GM12875 (cell line): ENCODE results near the gene PDLIM5.
A peak's percentile ranks its signal among the peaks of the same experiment; 100 is the strongest.

ENCODE experiments used
- H3K4me3 ChIP-seq: one replicate; pipeline ENCODE4 v1.5.1; 2011; ENCODE audit warnings: low read depth, low read length, control low read depth
- TF ChIP-seq, protein P1 (sequence below): IDR thresholded peaks from 2 replicates; pipeline ENCODE4 v1.5.1; 2011; ENCODE audit warnings: low read depth, mild to moderate bottlenecking, control low read depth, inconsistent platforms, low read length, moderate library complexity, borderline replicate concordance; ENCODE audit not compliant: insufficient read depth

PDLIM5 gene

DNA sequence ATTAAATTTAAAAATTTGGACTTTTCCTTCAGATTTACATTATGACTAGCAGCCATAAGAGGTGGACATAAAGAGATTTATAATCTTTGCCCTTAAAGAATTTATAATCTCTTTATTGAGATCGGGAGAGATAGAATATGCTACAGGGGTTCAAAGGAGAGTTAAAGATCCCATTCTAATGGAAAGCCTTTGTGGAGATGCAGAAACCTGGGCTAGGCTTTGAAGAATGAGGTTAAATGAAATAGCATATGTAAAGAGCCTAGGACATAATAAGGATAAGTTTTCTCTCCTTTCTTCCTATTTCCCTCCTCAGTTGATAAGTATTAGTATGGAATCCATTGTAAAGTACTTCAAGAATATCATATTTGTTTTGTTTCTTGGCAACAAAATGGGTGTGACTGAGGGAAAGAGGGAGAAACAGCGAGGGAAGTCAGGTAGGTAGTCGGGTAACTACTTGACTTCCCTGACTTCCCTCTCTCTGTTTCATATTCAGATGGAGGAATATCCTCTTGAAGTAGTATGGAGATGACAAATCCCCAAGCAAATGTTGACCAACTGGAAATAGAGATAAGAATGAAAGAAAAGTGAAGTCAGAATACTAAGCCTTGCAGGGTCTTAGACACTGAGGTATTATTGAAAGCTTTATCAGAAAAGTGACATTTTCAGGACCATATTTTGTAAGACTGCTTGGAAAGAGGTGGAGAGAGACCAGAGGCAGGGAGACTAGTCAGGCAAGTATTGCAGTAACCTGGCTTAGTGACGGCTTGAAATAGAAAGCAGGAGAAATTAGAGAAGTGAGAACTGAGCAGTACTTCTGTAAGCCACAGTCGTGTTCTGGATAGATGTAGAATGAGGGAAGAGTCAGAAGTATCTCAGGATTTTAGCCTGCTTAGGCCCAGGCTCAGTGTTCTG is 82.9 kb downstream of the PDLIM5 start:
- TF ChIP-seq, protein P1, sequence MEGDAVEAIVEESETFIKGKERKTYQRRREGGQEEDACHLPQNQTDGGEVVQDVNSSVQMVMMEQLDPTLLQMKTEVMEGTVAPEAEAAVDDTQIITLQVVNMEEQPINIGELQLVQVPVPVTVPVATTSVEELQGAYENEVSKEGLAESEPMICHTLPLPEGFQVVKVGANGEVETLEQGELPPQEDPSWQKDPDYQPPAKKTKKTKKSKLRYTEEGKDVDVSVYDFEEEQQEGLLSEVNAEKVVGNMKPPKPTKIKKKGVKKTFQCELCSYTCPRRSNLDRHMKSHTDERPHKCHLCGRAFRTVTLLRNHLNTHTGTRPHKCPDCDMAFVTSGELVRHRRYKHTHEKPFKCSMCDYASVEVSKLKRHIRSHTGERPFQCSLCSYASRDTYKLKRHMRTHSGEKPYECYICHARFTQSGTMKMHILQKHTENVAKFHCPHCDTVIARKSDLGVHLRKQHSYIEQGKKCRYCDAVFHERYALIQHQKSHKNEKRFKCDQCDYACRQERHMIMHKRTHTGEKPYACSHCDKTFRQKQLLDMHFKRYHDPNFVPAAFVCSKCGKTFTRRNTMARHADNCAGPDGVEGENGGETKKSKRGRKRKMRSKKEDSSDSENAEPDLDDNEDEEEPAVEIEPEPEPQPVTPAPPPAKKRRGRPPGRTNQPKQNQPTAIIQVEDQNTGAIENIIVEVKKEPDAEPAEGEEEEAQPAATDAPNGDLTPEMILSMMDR = no peak
- H3K4me3 ChIP-seq = peak overlapping the region; percentile 18

DNA sequence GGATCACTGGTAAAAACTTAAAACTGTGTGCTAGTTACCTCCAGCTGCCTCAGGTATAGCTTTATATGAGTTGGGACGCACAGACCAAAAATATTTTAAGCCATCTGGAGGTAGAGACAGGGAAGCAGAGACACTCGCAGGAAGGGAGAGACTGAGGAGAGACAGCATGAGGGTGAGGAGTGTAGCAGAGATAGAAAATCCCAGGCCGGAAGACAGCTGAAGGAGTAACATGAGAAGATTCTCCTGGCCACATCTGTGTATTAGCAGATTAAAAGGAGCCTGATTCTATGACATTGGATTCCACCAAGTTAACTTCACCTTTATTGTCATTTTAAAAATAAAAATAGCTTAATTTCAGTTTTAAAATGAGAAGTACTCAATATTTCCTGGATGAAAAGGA is 84.3 kb downstream of the PDLIM5 start:
- H3K4me3 ChIP-seq = no peak overlapping the region
- TF ChIP-seq, protein P1 = no peak

DNA sequence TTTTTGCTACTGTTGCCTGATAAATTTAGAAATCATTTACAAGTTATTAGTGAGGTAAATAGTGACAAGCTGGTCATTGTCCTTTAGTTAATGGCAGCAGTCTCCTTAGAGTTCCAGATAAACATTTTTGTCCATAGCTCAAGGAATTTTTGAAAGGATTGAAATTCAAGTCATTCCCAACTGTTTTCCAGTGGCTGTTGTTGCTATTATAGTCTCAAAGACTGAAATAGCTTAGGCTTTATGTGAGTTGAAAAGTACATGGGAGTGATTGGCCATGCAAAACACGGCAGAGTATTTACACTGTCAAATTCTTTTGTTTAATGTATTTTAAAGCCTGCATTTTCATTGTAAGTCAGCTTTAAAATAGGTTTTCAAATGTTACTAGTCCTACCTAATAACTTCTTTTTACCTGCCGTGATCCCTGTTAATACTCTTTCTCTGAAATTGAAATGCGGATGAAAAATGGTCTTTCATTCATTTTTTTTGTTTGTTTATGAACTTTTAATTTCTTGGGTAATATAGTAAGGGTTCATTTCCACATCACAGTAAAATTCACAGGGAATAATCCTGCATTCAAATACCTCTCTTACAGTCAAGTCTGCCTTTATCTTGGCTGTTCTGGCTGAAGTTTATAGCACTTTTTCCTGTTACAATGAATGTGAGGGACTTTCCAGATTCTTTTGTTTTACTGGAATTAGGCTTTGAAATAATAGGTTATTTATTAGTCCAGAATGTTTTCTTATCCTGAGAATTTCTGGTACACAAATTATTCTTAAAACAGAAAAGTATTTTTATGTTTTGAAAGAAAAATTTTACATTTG is 85.1 kb downstream of the PDLIM5 start:
- no peak overlapping the region for H3K4me3 ChIP-seq
- TF ChIP-seq, protein P1 = no peak

DNA sequence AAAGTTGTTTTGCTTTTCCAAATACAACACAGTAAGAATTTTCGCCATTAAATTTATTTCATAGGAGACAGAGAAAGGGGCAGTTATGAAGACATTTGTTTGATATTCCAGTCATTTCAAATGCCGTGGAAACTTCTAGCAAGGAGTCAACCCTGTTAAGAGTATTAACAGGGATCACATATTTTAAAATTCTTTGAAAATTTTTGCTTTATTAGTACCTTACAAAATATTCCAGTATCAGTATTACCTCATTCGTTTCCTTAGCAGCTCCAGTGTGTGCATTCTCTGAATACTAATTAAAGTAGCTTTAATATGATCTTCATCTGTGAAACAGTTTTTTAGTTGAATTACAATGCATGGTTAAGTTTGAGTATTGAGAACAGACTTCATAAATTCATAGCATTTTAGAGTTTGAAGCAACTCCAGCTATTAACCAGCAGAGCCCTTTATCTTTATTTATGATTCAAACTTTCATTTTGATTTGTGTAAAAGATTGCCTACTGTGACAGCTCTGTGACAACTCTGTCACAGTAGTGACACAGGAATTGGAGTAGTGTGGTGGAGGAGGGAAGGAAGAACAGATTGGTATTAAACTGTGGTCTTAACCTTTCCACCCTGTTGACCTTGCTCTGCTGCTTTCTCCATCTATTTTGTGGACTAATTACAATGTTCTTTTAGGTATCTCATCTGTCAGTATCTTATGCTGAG is 86.3 kb downstream of the PDLIM5 start:
- H3K4me3 ChIP-seq = no peak overlapping the region
- TF ChIP-seq, protein P1 = no peak

DNA sequence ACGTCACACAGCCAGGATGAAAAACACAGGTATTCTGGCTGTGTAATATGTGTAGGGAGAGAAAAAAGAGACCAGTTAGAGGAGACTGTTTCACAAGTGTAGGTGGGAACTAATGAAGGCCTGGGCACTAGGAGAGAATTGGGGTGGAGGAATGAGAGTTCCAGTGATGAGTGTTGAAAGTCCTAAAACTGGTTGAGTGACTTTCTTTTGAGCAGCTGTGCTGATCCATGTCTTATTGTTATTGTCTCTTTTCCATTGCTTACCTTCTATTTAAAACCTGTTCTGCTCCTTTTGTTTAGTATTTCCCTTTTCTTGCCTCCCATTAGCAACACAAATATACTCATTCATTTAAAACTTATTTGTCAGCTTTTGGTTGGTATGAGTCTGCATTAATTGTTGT is 88.7 kb downstream of the PDLIM5 start:
- no peak overlapping the region for H3K4me3 ChIP-seq
- TF ChIP-seq, protein P1 = no peak

DNA sequence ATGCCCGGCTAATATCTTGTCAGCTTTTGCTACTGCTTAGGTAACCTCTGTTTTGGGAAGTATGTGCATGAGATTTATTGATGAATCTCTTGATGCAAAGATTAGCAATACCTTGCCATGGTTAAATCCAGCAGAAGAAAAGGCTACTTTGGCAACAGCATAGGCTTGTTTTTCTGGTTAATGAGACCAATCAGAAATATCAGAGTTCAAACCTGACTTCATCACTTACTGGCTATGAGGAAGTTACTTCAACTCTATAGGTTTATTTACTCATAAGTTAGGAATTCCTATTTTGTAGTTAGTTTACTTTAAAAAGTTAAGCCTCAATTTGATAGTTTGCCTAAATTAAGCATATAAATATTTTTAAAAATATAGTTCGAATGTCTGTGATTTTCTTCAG is 93.1 kb downstream of the PDLIM5 start:
- no peak overlapping the region for H3K4me3 ChIP-seq
- TF ChIP-seq, protein P1 = no peak
